GM18873 (cell line): ENCODE results near the gene NFIC.
"Not testable (repeated sequence)": the region's sequence is repeated elsewhere in the genome, so short reads cannot be mapped to it uniquely, and the experiment has no call there.

Experiments used
- ATAC-seq: cut with Tn5 transposase; IDR thresholded peaks from one replicate; pipeline ENCODE4 v1.9.1; 2021; ENCODE audit warnings: mild to moderate bottlenecking, moderate library complexity, moderate number of reproducible peaks; ENCODE audit not compliant: unreplicated experiment, low FRiP score

Gene NFIC

GRCh38 chr19:3370728-3371591 is 4.6 kb downstream of the NFIC start:
- ATAC-seq = no peak

- no peak for ATAC-seq
Measured at GRCh38 chr19:3372413-3372812, 6.0 kb downstream of the NFIC start.

- no peak for ATAC-seq
Measured at GRCh38 chr19:3373971-3374368, 7.6 kb downstream of the NFIC start.

- ATAC-seq = no peak
Measured at GRCh38 chr19:3374369-3375112, 8.2 kb downstream of the NFIC start.

- no peak for ATAC-seq
Measured at GRCh38 chr19:3375221-3376090, 9.1 kb downstream of the NFIC start.

- ATAC-seq = not testable (repeated sequence)
Measured at GRCh38 chr19:3376091-3376455, 9.7 kb downstream of the NFIC start.

GRCh38 chr19:3378352-3379150 is 12.2 kb downstream of the NFIC start:
- ATAC-seq = no peak

GRCh38 chr19:3380829-3381228 is 14.4 kb downstream of the NFIC start:
- ATAC-seq = no peak

GRCh38 chr19:3381701-3382372 is 15.5 kb downstream of the NFIC start:
- no peak for ATAC-seq

- no peak for ATAC-seq
Measured at GRCh38 chr19:3382460-3383100, 16.2 kb downstream of the NFIC start.

- no peak for ATAC-seq
Measured at GRCh38 chr19:3383121-3383722, 16.8 kb downstream of the NFIC start.

- no peak for ATAC-seq
Measured at GRCh38 chr19:3386447-3387234, 20.3 kb downstream of the NFIC start.

- no peak for ATAC-seq
Measured at GRCh38 chr19:3387645-3388589, 21.5 kb downstream of the NFIC start.

GRCh38 chr19:3389446-3389778 is 23.0 kb downstream of the NFIC start:
- no peak for ATAC-seq

GRCh38 chr19:3389876-3390371 is 23.5 kb downstream of the NFIC start:
- ATAC-seq = no peak

- not testable (repeated sequence) for ATAC-seq
Measured at GRCh38 chr19:3391911-3392310, 25.5 kb downstream of the NFIC start.

GRCh38 chr19:3392480-3392879 is 26.1 kb downstream of the NFIC start:
- ATAC-seq = no peak
